Activated gamma-delta T cell treated with Interleukin-2 at 50 U/mL for 16 hours (primary cell): ENCODE results near the gene PCDHGC5.

ENCODE experiments used
- DNase-seq: peaks from one replicate; pipeline ENCODE4 v3.0.0-alpha.2; 2020

The PCDHGC5 gene

DNA sequence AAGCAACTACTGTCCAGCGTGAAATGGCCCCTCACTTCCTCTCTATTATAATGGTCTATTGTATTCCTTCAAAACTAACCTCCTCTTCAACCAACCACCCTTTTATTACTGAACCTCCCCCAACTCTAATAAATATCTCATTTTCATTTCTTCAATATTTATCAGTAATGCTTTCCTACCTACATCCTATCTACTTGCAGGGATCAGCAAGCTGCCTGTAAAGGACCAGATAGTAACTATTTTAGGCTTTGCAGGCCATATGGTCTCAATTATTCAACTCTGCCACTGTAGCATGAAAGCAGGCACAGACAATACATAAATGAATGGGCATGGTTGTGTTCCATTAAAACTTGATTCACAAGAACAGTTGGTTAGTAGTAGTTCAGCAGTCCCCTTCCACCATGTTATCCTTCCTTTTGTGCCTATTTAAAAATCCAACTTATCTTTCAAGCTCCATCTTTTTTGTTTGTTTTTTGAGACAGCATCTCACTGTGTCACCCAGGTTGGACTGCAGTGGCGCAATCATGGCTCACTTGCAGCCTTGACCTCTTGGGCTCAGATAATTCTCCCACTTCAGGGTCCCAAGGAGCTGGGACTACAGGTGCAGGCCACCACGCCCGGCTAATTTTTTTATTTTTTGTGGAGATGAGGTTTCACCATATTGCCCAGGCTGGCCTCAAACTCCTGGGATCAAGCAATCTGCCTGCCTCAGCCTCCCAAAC is 45.8 kb downstream of the PCDHGC5 start:
- no peak for DNase-seq
